CD4-positive, alpha-beta T cell treated with Interleukin-10 for 1 hour (primary cell): Measurements from ENCODE around the gene KNG1.

Source experiments
- DNase-seq: peaks from one replicate; pipeline ENCODE4 v3.0.0-alpha.2; 2020

Gene KNG1

DNA sequence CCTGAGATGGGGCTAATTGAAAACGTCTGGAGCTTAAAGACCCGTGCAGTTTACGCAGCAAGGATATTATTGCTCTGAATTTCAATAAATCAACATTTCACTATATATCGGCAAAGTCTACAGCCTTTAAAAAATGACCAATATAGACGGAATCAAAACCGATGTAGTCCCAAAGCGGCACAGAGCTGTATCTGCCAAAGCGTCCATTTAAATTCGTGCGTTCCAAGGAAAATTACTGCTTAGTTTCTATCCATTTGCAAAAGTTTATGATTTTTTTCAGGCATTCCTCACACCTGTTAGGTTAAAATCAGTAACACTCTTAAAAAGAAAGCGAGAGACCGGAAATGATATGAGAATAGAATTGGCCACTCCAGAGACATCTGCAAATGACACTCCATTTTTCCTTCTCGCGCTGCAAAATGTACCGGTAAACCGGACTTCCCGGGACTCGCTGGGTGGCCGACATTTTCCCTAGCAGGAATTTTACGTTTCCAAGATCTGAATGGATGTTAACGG lies 65.4 kb downstream of the KNG1 start:
- DNase-seq = no peak

DNA sequence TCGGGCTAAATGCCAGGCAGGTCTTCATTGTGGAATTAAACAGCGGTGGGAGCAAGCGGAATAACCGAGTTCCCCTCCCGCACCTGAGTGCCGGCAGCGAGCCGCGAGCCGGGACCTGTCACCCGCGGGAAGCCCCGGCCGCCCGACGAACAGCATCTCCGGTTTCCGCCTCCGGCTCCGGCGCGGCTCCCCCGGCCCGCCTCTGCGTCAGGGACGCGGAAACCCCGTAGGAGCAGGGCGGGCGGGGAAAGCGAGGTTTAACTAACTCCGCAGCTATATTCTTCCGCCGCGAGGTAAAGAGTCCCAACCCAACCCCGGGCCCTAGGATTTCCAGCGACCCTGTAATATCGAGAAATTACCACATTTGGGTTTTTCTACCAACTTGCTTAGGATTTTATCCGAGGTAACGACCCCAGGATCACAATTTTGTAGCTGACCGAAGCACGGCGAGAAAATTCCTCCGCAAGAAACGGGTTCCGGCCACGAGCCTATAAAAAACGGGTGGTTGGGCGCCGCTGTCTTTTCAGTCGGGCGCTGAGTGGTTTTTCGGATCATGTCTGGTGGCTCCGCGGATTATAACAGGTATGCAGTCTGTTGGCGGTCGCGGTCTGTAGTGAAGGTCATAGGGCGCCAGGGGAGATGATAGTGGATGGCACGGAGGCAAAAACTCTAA lies 66.0 kb downstream of the KNG1 start, which contains the start of gene EIF4A2:
Gene EIF4A2 (plus strand): TSS at position 520 of the 673 bp plus-strand sequence. CDS start 34 bp downstream, at position 554.
- peak; percentile 93 for DNase-seq

DNA sequence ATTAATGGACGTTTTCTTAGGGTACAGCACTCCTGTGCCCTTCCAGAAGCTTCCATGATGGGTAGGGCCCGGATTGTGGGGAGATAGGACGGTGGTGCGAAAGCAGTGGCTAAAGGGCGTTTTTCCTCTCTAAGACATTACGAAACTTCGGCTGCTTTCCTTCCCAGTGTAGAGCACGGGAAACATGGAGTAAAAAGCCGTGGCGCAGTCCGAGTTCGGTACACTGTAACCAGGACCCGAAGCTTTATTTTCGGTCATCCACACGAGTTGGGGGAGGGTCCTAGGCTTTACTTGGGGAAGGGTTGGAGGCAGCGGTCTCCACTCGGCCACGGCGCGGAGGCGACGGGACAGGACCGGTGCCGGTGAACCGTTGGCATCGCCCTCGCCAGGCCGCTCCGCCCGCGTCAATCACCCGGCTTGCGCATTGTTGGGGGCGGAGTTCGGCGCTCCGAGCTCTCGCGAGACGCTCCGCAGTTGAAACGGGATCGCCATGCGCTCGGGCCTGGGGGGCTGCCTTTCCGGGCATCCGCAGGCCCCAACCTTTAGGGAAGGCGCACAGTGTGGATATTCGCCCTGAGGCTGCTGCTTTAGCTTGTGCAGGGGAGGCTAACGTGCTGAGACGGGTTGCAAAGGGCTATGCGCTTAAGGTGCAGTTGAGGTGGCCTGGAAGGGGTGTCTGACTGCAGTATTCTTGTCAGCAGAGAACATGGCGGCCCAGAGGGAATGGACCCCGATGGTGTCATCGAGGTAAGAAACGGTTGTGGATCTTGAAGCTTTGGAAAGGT lies 66.8 kb downstream of the KNG1 start:
- DNase-seq = peak; percentile 85

DNA sequence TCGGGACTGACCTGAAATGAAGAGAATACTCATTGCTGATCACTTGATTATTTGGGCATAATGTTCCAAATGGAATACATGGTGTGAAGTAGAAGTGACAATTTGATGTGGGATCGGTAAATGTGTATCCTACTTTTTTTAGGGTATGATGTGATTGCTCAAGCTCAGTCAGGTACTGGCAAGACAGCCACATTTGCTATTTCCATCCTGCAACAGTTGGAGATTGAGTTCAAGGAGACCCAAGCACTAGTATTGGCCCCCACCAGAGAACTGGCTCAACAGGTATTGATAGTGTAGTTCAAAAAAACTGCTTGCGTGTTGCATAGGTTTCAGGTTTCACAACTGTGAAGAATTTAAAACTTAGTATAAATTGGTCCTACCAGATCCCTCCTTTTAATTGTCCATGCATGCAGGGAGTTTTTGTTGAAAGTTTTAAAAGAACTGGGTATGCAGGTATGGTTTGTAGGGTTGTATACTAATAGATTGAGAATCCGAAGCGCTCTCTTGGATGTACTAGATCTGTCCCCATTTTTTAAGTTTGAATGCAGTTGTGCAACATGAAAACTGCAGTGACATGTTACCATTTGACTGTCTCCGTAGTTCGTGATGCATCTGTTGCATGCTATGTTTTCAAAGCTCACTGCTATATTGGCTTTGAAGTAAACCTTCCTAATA lies 67.8 kb downstream of the KNG1 start:
- DNase-seq = peak; percentile 12

DNA sequence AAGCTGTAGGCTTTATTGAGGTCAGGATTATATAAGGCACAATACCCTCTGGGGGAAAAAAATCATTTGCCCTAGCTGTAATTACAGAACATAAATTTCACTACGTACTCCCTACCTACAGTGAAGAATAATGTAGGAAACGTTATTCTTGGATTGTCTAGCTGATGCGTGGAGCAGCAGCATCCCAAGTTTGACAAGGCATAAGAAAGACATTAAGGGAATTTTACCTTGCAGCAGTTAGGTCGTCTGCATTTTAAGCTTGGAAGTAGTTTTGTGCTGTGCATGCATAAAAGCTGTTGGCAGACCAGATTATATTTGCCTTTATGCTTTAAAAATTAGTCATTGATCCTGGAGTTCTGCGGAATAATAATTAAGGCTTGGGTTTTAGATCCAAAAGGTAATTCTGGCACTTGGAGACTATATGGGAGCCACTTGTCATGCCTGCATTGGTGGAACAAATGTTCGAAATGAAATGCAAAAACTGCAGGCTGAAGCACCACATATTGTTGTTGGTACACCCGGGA lies 68.4 kb downstream of the KNG1 start:
- no peak for DNase-seq

DNA sequence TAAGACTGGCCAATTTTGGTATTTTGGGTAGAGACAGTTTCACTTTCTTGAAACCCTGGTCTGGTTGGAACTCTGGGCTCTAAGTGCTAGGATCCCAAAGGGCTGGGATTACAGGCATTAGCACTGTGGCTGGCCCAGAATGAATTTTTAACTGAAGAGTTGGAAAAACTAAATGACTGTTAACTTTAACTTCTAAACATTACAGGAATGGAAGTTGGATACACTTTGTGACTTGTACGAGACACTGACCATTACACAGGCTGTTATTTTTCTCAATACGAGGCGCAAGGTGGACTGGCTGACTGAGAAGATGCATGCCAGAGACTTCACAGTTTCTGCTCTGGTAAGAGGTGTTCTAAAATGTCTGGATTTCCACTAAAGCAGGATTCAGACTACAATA lies 69.8 kb downstream of the KNG1 start:
- peak; percentile 11 for DNase-seq

DNA sequence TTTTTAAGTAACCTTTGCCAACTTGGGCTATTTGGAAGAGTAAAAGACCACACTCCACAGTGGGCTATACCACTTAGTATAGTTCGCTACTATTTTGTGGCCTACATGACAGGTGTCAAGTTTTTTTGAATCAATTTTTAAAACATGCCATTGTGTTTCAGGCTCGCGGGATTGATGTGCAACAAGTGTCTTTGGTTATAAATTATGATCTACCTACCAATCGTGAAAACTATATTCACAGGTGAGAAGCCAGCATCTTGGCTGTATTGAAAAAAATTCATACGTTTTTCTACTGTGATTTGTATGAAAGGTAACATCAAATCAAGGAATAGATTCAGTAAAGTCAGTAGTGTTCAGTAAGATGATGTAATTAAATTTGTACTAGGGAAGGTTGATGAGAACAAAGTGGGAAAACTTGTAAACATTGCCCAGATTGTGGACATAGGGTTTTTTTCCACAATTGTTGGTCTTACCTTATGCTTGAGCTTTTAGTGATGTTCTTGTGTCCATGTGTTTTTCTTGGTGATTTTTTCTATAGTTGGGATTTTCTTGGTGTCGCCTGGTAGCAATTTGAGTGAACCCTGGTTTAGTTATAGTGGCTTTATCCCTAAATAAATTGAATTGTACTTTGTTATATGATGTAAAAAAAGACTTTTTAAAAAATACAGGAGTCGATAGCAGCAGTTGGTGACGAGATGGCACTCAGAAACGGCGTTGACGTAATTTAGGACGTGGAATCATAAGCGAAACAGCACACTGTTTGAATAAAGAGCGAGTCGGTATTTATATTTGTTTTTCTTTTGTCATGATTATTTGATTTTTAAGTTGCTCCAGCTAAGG lies 70.7 kb downstream of the KNG1 start:
- peak; percentile 23 for DNase-seq

DNA sequence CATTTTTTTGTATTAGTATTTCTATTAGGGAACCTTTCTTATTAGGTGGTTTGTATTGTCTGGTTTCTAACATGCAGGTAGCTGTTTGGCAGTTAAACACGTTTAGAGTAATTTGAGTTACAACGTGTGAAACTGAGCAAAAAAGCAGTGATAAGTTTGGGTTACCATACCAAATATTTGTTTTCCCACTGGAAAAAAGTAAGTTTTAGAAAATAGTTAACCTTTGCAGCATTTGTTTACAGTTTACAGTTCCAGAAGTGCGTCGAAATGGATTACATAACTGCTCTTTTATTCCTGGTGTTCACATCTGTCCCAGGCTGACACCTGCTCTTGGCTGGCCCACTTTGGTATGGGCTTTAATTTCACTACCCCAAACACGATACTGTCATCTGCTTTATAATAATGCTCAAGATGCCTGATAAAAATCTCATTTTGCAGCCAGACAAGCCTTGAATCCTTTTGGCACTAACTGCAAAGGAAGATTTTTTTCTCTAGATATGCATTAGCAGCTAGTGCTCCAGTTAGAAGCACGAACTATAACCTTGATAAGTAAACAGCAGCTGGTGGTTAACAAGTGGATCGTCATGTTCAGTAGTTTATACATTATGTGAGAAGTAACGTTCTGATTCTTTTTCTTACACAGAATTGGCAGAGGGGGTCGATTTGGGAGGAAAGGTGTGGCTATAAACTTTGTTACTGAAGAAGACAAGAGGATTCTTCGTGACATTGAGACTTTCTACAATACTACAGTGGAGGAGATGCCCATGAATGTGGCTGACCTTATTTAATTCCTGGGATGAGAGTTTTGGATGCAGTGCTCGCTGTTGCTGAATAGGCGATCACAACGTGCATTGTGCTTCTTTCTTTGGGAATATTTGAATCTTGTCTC lies 71.6 kb downstream of the KNG1 start:
- DNase-seq = peak; percentile 28

DNA sequence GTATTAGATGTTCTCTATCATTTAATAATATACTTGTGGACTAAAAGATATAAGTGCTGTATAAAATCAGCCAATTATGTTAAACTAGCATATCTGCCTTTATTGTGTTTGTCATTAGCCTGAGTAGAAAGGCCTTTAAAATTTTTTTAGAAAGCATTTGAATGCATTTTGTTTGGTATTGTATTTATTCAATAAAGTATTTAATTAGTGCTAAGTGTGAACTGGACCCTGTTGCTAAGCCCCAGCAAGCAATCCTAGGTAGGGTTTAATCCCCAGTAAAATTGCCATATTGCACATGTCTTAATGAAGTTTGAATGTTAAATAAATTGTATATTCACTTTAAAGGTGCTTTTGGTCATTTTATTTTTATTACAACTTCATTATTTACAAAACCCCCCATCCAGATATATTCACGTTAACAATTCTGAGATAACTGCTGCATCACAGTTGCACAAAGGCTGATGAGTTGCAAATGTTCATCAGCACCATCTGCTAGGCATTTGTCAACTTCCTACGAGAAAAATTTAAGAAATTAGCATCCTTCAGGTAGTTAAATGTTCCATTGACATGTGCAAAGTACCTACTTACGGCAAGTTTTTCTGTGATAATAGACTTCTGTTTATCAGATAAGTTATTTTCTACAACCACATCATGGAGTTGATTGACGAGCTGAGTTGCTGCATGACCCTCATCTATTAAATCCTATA lies 72.5 kb downstream of the KNG1 start:
- peak; percentile 16 for DNase-seq

DNA sequence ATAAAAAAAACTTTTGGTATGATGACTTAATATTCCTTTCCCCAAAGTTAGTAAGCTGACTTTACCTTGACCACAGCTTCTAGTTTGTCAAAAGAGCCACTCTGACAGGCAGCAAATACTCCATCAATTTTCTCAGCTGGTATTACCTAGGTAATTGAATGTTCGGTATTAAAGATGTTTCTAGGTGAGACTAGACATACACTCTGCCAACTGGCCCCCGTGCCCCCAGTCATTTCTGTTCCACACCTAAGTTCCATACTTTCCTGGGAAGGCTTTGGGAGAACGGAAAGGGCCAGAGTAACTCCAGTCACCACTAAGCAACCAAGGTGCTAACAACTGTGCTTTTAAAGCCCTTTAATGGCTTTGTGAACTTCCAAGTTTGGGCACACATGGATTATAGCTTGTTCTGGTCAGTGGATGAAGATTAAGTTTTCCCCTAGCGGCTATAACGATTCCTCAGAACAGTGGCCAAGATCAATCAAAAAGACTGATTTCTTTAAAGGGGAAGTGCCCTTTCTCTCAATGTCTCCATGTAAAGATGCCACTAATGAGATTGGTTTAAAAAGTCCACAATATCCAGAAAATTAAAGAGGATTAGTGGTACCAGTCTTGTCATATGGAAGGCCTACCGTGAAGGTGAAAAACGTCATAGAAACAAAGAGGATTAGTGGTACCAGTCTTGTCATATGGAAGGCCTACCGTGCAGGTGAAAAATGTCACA lies 73.3 kb downstream of the KNG1 start:
- DNase-seq = peak; percentile 29
